ENCODE results near the gene ABCA12. TPM values are rescaled to one million over a fixed set of nuclear protein-coding genes. Genes with fewer than 3 reads are reported as not detected.

The ABCA12 gene
- total and polyA plus RNA-seq, 2 of the 8 experiments (the other 6 are each of a cell fraction or from before 2014, with no cell fraction given), result not detected

DNA sequence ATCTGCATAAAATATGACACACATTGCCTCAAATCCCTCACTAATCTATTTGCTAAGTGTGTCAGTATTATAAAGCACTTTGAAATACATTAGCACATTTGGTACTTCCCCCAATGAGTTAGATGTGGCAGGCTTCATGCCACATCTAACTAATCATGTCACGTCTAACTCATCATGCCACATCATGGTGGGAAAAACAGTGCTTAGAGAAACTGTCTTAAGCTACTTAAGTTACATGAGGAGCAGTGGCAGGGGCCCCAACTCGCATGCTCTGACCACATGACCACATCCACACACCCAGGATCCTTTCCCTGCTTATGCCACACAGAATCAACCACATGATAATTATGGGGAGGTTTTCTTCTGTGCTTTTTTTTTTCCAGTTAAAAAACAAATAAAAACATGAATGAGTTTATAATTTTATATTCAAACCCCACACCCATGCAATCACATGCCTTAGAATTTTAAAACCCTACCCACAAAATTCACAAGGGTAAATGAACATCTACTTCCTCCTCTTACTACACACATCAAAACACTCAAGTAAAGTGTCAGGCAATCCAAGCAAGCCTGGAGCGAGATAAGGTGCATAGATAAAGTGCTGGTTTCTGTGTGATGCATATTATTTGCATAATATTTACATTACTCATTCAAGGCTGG is 1.6 kb downstream of the ABCA12 start (continued):
- TF ChIP-seq, protein P1, sequence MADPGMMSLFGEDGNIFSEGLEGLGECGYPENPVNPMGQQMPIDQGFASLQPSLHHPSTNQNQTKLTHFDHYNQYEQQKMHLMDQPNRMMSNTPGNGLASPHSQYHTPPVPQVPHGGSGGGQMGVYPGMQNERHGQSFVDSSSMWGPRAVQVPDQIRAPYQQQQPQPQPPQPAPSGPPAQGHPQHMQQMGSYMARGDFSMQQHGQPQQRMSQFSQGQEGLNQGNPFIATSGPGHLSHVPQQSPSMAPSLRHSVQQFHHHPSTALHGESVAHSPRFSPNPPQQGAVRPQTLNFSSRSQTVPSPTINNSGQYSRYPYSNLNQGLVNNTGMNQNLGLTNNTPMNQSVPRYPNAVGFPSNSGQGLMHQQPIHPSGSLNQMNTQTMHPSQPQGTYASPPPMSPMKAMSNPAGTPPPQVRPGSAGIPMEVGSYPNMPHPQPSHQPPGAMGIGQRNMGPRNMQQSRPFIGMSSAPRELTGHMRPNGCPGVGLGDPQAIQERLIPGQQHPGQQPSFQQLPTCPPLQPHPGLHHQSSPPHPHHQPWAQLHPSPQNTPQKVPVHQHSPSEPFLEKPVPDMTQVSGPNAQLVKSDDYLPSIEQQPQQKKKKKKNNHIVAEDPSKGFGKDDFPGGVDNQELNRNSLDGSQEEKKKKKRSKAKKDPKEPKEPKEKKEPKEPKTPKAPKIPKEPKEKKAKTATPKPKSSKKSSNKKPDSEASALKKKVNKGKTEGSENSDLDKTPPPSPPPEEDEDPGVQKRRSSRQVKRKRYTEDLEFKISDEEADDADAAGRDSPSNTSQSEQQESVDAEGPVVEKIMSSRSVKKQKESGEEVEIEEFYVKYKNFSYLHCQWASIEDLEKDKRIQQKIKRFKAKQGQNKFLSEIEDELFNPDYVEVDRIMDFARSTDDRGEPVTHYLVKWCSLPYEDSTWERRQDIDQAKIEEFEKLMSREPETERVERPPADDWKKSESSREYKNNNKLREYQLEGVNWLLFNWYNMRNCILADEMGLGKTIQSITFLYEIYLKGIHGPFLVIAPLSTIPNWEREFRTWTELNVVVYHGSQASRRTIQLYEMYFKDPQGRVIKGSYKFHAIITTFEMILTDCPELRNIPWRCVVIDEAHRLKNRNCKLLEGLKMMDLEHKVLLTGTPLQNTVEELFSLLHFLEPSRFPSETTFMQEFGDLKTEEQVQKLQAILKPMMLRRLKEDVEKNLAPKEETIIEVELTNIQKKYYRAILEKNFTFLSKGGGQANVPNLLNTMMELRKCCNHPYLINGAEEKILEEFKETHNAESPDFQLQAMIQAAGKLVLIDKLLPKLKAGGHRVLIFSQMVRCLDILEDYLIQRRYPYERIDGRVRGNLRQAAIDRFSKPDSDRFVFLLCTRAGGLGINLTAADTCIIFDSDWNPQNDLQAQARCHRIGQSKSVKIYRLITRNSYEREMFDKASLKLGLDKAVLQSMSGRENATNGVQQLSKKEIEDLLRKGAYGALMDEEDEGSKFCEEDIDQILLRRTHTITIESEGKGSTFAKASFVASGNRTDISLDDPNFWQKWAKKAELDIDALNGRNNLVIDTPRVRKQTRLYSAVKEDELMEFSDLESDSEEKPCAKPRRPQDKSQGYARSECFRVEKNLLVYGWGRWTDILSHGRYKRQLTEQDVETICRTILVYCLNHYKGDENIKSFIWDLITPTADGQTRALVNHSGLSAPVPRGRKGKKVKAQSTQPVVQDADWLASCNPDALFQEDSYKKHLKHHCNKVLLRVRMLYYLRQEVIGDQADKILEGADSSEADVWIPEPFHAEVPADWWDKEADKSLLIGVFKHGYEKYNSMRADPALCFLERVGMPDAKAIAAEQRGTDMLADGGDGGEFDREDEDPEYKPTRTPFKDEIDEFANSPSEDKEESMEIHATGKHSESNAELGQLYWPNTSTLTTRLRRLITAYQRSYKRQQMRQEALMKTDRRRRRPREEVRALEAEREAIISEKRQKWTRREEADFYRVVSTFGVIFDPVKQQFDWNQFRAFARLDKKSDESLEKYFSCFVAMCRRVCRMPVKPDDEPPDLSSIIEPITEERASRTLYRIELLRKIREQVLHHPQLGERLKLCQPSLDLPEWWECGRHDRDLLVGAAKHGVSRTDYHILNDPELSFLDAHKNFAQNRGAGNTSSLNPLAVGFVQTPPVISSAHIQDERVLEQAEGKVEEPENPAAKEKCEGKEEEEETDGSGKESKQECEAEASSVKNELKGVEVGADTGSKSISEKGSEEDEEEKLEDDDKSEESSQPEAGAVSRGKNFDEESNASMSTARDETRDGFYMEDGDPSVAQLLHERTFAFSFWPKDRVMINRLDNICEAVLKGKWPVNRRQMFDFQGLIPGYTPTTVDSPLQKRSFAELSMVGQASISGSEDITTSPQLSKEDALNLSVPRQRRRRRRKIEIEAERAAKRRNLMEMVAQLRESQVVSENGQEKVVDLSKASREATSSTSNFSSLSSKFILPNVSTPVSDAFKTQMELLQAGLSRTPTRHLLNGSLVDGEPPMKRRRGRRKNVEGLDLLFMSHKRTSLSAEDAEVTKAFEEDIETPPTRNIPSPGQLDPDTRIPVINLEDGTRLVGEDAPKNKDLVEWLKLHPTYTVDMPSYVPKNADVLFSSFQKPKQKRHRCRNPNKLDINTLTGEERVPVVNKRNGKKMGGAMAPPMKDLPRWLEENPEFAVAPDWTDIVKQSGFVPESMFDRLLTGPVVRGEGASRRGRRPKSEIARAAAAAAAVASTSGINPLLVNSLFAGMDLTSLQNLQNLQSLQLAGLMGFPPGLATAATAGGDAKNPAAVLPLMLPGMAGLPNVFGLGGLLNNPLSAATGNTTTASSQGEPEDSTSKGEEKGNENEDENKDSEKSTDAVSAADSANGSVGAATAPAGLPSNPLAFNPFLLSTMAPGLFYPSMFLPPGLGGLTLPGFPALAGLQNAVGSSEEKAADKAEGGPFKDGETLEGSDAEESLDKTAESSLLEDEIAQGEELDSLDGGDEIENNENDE (IDR thresholded peaks at IDR 0.05; ENCODE audit: insufficient replicate concordance, low read length), result no peak
- no peak for TF ChIP-seq CREB1 (IDR thresholded peaks at IDR 0.05)
